Measurements from ENCODE around the gene TMEM178B. TPM values are rescaled to one million over a fixed set of nuclear protein-coding genes. Genes with fewer than 3 reads are reported as not detected.
"Not testable (repeated sequence)": the region's sequence is repeated elsewhere in the genome, so short reads cannot be mapped to it uniquely, and the experiment has no call there.

Gene TMEM178B
- total RNA-seq, 1 donor from 2014 or later: 35.9 TPM

GRCh38 chr7:141320287-141320686 lies 246.4 kb downstream of the TMEM178B start:
- intact Hi-C loops (cut with micrococcal nuclease): no loop called here
- Histone ChIP-seq H3K9me3 (replicated peaks) (no peaks in the 10 kb centered on the region), H3K4me1 (peaks cover 63% of the 10 kb centered on the region), H3K27me3 (ENCODE audit: low read depth) (no peaks in the 10 kb centered on the region), H3K36me3 (no peaks in the 10 kb centered on the region), H3K27ac (replicated peaks) (peak overlapping the region; percentile 16), H3K4me3 (no peak overlapping the region)
- TF ChIP-seq CTCF (IDR thresholded peaks at IDR 0.05; ENCODE audit: borderline replicate concordance): no peak
- DNase-seq: no peak

- no peak for DNase-seq
- Histone ChIP-seq H3K9me3 (replicated peaks) (no peaks in the 10 kb centered on the region), H3K4me3 (no peak overlapping the region), H3K36me3 (no peaks in the 10 kb centered on the region), H3K4me1 (peaks cover 62% of the 10 kb centered on the region), H3K27me3 (ENCODE audit: low read depth) (no peaks in the 10 kb centered on the region), H3K27ac (replicated peaks) (no peak overlapping the region)
- intact Hi-C loops (cut with micrococcal nuclease): no loop called here
- TF ChIP-seq CTCF (IDR thresholded peaks at IDR 0.05; ENCODE audit: borderline replicate concordance): no peak
Measured at GRCh38 chr7:141322383-141322782, 248.5 kb downstream of the TMEM178B start.

DNA sequence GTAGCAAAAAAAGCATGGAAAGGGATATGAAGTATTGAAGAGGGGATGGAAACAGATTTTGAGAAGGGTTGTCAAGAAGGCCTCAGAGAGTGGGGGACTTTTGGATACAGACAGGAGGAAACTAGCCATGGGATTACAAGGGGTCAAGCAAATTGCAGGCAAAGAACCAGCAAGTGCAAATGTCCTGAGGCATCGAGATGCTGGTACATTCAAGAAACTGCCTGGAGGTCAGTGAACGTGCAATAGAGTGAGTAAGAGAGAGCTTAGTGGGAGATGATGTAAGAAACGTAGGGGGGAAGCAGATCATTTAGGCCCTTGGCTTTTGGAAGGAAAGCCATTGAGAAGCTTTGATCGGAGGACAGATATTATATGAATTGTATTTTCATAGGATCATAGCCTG lies 250.0 kb downstream of the TMEM178B start:
- Histone ChIP-seq H3K4me1 (peaks cover 62% of the 10 kb centered on the region), H3K9me3 (replicated peaks) (no peaks in the 10 kb centered on the region), H3K27ac (replicated peaks) (no peak overlapping the region), H3K36me3 (no peaks in the 10 kb centered on the region), H3K4me3 (no peak overlapping the region), H3K27me3 (ENCODE audit: low read depth) (no peaks in the 10 kb centered on the region)
- intact Hi-C loops (cut with micrococcal nuclease): no loop called here
- TF ChIP-seq CTCF (IDR thresholded peaks at IDR 0.05; ENCODE audit: borderline replicate concordance): no peak
- no peak for DNase-seq

DNA sequence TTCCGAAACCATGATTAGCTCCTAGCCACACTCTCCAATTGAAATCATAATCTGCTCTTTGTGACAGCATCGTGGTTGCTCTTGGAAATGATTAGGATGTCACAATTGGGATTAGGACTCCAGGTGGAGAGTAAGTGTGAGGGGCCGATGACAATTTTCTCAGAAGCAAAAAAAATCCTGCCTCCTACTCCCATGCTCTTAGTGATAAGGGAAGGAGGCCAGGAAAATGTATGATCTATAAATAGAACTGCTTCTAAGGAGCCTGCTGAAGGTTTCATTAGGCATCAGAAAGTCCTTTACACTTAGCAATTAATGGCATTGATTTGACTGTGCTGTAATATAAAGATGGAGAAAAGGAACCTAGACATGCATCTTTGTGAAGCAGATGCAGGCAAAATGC lies 251.0 kb downstream of the TMEM178B start:
- Histone ChIP-seq H3K27me3 (ENCODE audit: low read depth) (no peaks in the 10 kb centered on the region), H3K27ac (replicated peaks) (no peak overlapping the region), H3K36me3 (no peaks in the 10 kb centered on the region), H3K9me3 (replicated peaks) (no peaks in the 10 kb centered on the region), H3K4me3 (no peak overlapping the region), H3K4me1 (peaks cover 61% of the 10 kb centered on the region)
- DNase-seq: no peak
- intact Hi-C loops (cut with micrococcal nuclease): no loop called here
- no peak for TF ChIP-seq CTCF (IDR thresholded peaks at IDR 0.05; ENCODE audit: borderline replicate concordance)

- intact Hi-C loops (cut with micrococcal nuclease): no loop called here
- DNase-seq: no peak
- H3K4me1 ChIP-seq: peaks cover 57% of the 10 kb centered on the region
- H3K36me3 ChIP-seq: no peaks in the 10 kb centered on the region
- H3K4me3 ChIP-seq: no peak overlapping the region
- no peaks in the 10 kb centered on the region for H3K27me3 ChIP-seq (ENCODE audit: low read depth)
- TF ChIP-seq CTCF (IDR thresholded peaks at IDR 0.05; ENCODE audit: borderline replicate concordance): no peak
- H3K9me3 ChIP-seq (replicated peaks): no peaks in the 10 kb centered on the region
- no peak overlapping the region for H3K27ac ChIP-seq (replicated peaks)
Measured at GRCh38 chr7:141325275-141325674, 251.4 kb downstream of the TMEM178B start.

- Histone ChIP-seq H3K27ac (replicated peaks) (peak overlapping the region; percentile 8), H3K4me3 (no peak overlapping the region), H3K9me3 (replicated peaks) (no peaks in the 10 kb centered on the region), H3K4me1 (peaks cover 52% of the 10 kb centered on the region), H3K27me3 (ENCODE audit: low read depth) (no peaks in the 10 kb centered on the region), H3K36me3 (no peaks in the 10 kb centered on the region)
- intact Hi-C loops (cut with micrococcal nuclease): no loop called here
- no peak for DNase-seq
- no peak for TF ChIP-seq CTCF (IDR thresholded peaks at IDR 0.05; ENCODE audit: borderline replicate concordance)
Measured at GRCh38 chr7:141328290-141328689, 254.4 kb downstream of the TMEM178B start.

DNA sequence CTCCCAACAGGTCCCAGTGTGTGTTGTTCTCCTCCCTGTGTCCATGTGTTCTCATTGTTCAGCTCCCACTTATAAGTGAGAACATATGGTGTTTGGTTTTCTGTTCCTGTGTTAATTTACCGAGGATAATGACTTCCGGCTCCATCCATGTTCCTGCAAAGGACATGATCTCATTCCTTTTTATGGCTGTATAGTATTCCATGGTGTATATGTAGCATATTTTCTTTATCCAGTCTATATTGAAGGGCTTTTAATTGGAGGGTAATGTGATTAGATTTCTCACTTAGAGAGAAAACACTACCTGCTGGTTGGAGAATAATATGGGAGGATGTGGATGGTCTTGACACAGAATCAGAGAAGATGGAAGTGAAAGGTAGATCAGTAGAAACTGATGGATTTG lies 256.4 kb downstream of the TMEM178B start:
- DNase-seq; H3K9me3 ChIP-seq (replicated peaks); intact Hi-C loops (cut with micrococcal nuclease); H3K27ac ChIP-seq (replicated peaks); H3K36me3 ChIP-seq; H3K4me3 ChIP-seq; H3K27me3 ChIP-seq (ENCODE audit: low read depth): not testable (repeated sequence)
- peaks cover 42% of the 10 kb centered on the region for H3K4me1 ChIP-seq

All from left ventricle myocardium inferior (tissue), 1 donor.